ENCODE data around the gene ALAS1. TPM values are rescaled to one million over a fixed set of nuclear protein-coding genes. Genes with fewer than 3 reads are reported as not detected.

ALAS1 gene
- total RNA-seq, 1 experiment from 2014 or later: 29.2 TPM

DNA sequence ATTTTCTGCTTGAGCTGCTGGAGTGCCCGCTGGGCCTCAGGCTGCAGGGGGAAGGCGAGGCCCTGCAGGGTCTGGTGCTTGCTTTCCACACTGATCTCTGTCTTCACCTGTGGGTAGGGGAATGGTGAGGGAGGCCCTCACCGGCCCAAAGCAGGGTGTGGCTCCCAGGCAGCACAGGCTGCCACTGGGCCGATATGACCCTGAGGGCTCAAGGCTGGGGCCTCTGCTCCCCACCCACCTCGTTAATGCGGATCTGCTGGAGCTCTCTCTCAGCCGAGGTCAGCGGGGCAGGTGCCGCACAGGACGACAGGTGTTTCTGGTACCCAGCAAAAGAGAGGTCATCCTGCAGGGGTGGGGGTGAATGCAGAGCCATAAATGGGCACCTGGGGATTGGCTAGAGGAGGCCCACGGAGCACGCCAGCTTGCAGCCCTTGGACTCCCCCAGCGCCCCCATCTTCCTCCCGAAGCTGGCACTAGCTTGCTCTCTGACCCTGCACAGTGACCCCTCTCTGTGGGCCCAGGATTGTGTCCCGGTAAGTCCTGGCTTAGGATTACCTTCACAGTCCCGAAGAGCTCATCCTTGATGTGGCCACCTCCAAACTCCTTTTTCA is 33.0 kb downstream of the ALAS1 start:
- BruUV-seq (replicated peaks): no TSS peak
- no peaks in the 10 kb centered on the region for H3K27me3 Mint-ChIP-seq (ENCODE audit: insufficient read depth, unreplicated experiment)
- CTCF ChIA-PET: interaction anchor here (0.5 to 13.6 kb wide), 29 partner anchors 10 to 454 kb away, joined by 3 to 175 read pairs (median 4); partner anchors contain the start of genes ALAS1 and TLR9
- H3K4me1 Mint-ChIP-seq (ENCODE audit: insufficient read depth, unreplicated experiment): peaks cover 9% of the 10 kb centered on the region
- POLR2A ChIA-PET: interaction anchor here (0.5 to 1.5 kb wide), 2 partner anchors 14 to 63 kb away, joined by 4 read pairs; no protein-coding TSS in a partner anchor
- H3K27ac Mint-ChIP-seq (ENCODE audit: low read depth, unreplicated experiment): no peak overlapping the region
- intact Hi-C loops (cut with micrococcal nuclease): loop anchor here (1.0 to 10.0 kb wide), 2 partner anchors 108 to 214 kb away; partner anchors contain the start of gene SEMA3G
- no peaks in the 10 kb centered on the region for H3K9me3 Mint-ChIP-seq (ENCODE audit: unreplicated experiment)
- no peak overlapping the region for H3K4me3 Mint-ChIP-seq (ENCODE audit: unreplicated experiment)
- peaks cover 48% of the 10 kb centered on the region for H3K36me3 Mint-ChIP-seq (ENCODE audit: insufficient read depth, unreplicated experiment)
- no peak for DNase-seq (ENCODE audit: unreplicated experiment)
- TF ChIP-seq, protein P1, sequence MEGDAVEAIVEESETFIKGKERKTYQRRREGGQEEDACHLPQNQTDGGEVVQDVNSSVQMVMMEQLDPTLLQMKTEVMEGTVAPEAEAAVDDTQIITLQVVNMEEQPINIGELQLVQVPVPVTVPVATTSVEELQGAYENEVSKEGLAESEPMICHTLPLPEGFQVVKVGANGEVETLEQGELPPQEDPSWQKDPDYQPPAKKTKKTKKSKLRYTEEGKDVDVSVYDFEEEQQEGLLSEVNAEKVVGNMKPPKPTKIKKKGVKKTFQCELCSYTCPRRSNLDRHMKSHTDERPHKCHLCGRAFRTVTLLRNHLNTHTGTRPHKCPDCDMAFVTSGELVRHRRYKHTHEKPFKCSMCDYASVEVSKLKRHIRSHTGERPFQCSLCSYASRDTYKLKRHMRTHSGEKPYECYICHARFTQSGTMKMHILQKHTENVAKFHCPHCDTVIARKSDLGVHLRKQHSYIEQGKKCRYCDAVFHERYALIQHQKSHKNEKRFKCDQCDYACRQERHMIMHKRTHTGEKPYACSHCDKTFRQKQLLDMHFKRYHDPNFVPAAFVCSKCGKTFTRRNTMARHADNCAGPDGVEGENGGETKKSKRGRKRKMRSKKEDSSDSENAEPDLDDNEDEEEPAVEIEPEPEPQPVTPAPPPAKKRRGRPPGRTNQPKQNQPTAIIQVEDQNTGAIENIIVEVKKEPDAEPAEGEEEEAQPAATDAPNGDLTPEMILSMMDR (IDR thresholded peaks at IDR 0.05; ENCODE audit: unreplicated experiment): no peak

DNA sequence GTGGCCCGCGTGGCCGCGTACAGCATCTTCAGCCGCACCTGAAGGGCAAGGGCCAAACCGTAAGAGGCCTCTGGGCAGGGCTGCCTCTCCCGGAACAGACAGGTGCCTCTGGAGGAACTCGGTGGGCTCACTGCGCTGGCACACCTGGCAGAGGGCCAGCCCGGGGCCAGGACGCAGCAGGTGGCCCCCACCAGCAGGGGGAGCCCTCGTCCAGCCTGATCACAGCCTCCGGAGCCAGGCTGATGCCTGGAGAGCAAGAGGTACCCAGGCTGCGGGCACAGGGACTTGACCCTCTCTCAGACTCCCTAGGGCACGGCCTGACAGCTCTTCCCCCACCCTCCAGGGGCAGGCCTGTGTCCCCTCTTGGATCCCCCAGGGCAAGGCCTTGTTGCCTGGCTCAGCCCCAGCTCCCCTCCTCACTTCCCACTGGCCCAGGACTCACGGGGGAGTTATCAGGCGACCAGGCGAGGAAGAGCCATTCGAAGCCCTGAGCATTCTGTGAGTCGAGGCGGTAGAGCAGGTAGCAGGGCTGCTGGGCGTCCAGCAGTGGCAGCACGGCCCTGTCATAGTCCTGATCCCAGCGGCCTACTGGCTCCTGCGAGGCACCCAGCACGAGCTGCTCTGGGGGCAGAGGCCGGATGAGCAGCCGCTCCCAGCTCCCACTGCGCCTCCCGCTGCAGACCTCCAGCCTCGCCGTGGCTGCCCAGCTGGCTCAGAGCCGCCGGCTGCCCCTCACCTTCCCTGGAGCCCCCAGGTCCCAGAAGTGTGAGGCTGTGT is 33.7 kb downstream of the ALAS1 start:
- no peaks in the 10 kb centered on the region for H3K9me3 Mint-ChIP-seq (ENCODE audit: unreplicated experiment)
- H3K27me3 Mint-ChIP-seq (ENCODE audit: insufficient read depth, unreplicated experiment): no peaks in the 10 kb centered on the region
- BruUV-seq (replicated peaks): no TSS peak
- H3K27ac Mint-ChIP-seq (ENCODE audit: low read depth, unreplicated experiment): no peak overlapping the region
- H3K4me3 Mint-ChIP-seq (ENCODE audit: unreplicated experiment): no peak overlapping the region
- POLR2A ChIA-PET: interaction anchor here (0.5 to 1.5 kb wide), 3 partner anchors 15 to 64 kb away, joined by 3 to 4 read pairs (median 4); no protein-coding TSS in a partner anchor
- peaks cover 48% of the 10 kb centered on the region for H3K36me3 Mint-ChIP-seq (ENCODE audit: insufficient read depth, unreplicated experiment)
- peaks cover 2% of the 10 kb centered on the region for H3K4me1 Mint-ChIP-seq (ENCODE audit: insufficient read depth, unreplicated experiment)
- intact Hi-C loops (cut with micrococcal nuclease): loop anchor here (1.0 to 10.0 kb wide), 2 partner anchors 108 to 213 kb away; partner anchors contain the start of gene SEMA3G
- peak; percentile 72 for DNase-seq (ENCODE audit: unreplicated experiment)
- CTCF ChIA-PET: interaction anchor here (0.5 to 13.6 kb wide), 37 partner anchors 9 to 454 kb away, joined by 3 to 175 read pairs (median 4); partner anchors contain the start of genes ALAS1 and TLR9
- TF ChIP-seq, protein P1 (IDR thresholded peaks at IDR 0.05; ENCODE audit: unreplicated experiment): peak; percentile 96

DNA sequence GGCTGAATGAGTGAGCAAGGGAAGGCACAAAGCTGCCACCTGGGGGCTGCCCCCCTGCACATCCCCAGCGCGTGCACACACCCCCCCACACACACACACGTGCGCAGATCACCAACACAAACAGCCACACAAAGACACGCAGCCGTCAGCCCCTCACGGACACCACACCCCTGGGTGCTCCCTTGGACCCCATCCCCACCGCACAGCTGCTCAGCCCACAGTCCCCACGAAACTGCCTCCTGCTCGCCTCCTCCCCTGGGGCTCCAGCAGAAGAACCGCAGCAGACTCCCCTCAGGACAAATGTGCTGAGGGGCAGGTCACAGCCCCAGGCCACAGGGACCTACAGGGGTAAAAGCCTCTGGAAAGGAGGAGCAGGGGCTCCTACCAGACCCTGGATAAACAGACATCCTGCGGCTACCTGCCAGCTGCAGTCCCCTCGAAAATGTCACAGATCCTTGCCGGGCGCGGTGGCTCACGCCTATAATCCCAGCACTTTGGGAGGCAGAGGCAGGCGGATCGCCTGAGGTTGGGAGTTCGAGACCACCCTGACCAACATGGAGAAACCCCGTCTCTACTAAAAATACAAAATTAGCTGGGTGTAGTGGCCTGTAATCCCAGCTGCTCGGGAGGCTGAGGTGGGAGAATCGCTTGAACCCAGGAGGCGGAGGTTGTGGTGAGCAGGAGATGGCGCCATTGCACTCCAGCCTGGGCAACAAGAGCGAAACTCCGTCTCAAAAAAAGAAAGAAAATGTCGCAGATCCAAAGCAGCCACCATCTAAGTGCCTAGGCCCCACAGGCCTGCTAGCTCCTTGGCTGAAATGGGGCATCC is 34.5 kb downstream of the ALAS1 start:
- H3K4me3 Mint-ChIP-seq (ENCODE audit: unreplicated experiment): no peak overlapping the region
- no peaks in the 10 kb centered on the region for H3K27me3 Mint-ChIP-seq (ENCODE audit: insufficient read depth, unreplicated experiment)
- no TSS peak for BruUV-seq (replicated peaks)
- CTCF ChIA-PET: interaction anchor here (0.6 to 13.6 kb wide), 21 partner anchors 9 to 764 kb away, joined by 3 to 175 read pairs (median 4); partner anchors contain the start of genes ALAS1 and TLR9
- no peak overlapping the region for H3K27ac Mint-ChIP-seq (ENCODE audit: low read depth, unreplicated experiment)
- H3K4me1 Mint-ChIP-seq (ENCODE audit: insufficient read depth, unreplicated experiment): no peaks in the 10 kb centered on the region
- H3K36me3 Mint-ChIP-seq (ENCODE audit: insufficient read depth, unreplicated experiment): peaks cover 48% of the 10 kb centered on the region
- TF ChIP-seq, protein P1 (IDR thresholded peaks at IDR 0.05; ENCODE audit: unreplicated experiment): peak; percentile 18
- DNase-seq (ENCODE audit: unreplicated experiment): no peak
- H3K9me3 Mint-ChIP-seq (ENCODE audit: unreplicated experiment): no peaks in the 10 kb centered on the region
- intact Hi-C loops (cut with micrococcal nuclease): loop anchor here (10.0 kb wide), 1 partner anchor 212 kb away; the partner anchor contains the start of gene SEMA3G
- POLR2A ChIA-PET: interaction anchor here (0.9 kb wide), 1 partner anchor 21 kb away, joined by 3 read pairs; no protein-coding TSS in a partner anchor

Data from MCF 10A (cell line).